GM21529 (cell line): ENCODE data around the gene ACOXL.

Source experiments
- ATAC-seq: cut with Tn5 transposase; IDR thresholded peaks from one replicate; pipeline ENCODE4 v1.9.1; 2021; ENCODE audit not compliant: unreplicated experiment

The ACOXL gene

DNA sequence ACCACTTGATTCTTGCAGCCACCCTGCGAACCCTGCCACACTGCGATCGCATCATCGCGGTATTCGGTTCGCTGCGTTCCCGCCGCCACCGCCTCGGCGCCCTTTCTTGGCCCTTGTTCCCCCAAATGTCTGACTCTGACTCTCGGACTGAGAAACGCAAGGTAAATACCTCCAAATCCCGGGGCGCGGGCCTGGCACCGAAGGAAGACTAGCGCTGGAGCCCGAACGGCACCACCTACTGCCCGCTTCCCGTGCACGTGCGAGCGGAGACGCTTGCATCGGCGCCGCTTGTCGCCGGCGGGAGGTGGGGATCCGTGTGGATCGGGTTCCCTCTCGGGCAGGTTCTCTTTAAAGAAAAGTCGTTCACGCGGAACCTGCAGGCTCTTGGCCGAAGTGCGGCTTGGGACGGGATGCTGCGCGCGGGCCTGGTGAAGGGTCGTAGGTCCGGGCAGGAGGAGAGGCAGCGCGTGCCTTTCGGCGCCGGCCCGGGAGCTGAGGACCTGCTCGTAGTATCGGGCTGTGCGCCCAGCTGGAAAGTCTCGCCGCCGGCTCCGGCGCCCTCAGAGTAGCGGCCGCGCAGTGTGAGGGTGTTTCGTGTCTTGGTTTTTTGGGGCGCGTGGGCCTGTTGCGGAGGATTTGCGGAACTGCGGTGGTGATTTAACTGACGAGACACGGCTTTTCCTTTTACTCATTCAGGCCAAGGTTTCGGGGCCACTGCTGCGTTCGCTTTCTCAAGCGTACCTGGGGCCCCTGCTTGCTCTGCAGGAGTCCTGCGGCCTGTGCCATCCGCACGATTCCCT lies 388.9 kb downstream of the ACOXL start:
- no peak for ATAC-seq

GRCh38 chr2:111121828-111122630 lies 389.7 kb downstream of the ACOXL start:
- peak; percentile 53 for ATAC-seq

- ATAC-seq, result no peak
Measured at GRCh38 chr2:111122631-111123421, 390.5 kb downstream of the ACOXL start.

- no peak for ATAC-seq
Measured at GRCh38 chr2:111123751-111124150, 391.4 kb downstream of the ACOXL start.

DNA sequence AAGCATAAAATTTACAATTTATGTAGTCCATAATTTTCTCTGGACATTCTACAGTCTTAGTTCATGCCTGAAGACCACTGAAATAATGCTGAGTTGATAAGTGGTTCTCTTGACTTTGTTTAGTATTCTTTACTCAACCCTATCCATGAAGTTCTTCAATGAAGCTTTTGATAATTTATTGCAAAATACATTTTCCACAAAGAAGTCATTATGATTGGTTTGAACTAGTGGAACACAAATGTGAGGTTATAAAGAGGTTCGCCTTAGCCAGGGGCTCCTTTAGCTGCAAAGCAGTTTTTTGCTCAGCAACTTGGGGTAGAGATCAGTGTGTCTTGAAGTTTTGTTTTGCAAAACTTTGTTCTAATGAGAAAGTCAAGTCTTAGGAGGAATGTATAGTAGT lies 394.2 kb downstream of the ACOXL start:
- no peak for ATAC-seq

DNA sequence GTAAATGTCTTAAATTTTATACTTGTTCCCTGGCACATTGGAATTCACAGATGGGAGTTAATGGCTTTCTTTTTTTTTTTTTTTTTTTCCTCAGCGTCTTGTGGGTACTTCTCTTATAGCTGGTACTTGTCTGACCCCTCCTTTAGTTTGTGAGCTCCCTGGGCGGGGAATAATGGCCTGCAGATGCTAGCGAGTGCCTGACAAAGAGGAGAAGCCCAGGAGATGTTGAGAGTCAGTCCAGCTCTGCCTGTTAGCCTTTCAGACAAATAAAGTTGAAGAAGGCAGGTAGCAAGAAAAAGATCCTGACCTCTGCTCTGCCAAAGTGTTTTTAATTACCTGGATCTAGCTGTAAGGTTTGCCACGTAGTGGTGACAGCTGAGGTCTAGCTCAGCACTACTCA lies 395.0 kb downstream of the ACOXL start:
- no peak for ATAC-seq

DNA sequence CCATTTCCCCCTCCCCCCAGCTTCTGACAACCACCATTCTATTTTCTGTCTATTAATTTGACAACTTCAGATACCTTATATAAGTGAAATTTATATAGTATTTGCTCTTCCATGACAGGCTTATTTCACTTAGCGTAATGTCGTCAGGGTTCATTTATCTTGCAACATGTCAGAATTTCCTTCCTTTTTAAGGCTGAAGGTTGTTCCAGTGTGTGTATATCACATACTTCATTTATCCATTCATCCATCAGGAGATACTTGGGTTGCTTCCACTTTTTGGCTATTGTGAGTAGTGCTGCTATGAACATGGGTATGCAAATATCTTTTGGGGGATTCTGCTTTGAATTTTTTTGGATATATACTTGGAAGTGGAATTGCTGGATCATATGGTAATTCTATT lies 395.7 kb downstream of the ACOXL start:
- ATAC-seq, result no peak

- ATAC-seq, result no peak
Measured at GRCh38 chr2:111133603-111134002, 401.2 kb downstream of the ACOXL start.

GRCh38 chr2:111134055-111134454 lies 401.7 kb downstream of the ACOXL start:
- no peak for ATAC-seq

GRCh38 chr2:111135237-111135909 lies 403.0 kb downstream of the ACOXL start:
- no peak for ATAC-seq

DNA sequence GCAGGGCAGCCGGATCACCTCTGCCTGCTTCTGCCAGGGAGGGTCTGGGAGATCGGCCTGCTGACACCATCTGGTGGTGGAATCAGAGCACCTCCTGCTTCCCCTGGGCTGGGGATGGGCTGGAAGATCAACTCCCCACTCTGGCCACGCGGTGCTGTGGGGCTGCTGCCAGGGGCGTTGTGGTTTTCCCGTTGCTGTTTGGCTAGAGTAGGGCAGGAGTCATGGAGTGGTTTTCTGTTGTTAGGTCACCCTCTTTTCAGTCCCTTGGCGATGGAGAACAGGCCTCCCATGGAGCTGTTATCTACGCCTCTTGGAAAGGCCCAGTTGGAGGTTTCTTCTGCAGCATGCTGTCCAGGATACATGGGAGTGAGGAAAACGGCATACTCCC lies 403.5 kb downstream of the ACOXL start:
- no peak for ATAC-seq

- no peak for ATAC-seq
Measured at GRCh38 chr2:111138839-111139238, 406.5 kb downstream of the ACOXL start.

- ATAC-seq, result no peak
Measured at GRCh38 chr2:111139637-111140317, 407.4 kb downstream of the ACOXL start.

GRCh38 chr2:111140815-111141214 lies 408.4 kb downstream of the ACOXL start:
- ATAC-seq, result no peak

DNA sequence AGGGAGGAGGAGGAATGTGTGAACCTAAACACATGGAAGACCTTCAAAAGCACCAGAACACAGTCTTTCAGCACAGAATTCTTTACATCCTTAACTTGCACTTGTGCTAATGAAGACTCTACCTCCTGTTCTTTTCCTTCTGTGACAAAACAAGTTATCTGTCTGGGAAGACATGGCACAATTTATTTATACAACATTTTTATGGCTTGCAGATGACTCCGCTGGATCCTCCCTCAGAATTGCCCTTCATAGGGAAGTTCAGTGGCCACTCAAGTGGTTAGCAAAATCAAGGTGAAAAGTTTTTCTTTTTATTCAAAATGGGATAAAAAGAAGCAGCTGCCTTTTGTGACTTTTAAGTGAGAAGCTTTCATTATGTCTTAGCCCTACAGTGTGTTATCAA lies 409.7 kb downstream of the ACOXL start:
- no peak for ATAC-seq

- no peak for ATAC-seq
Measured at GRCh38 chr2:111143107-111143842, 410.9 kb downstream of the ACOXL start.

GRCh38 chr2:111143843-111144198 lies 411.4 kb downstream of the ACOXL start:
- ATAC-seq, result no peak

GRCh38 chr2:111145103-111145760 lies 412.9 kb downstream of the ACOXL start:
- peak; percentile 67 for ATAC-seq

- no peak for ATAC-seq
Measured at GRCh38 chr2:111145951-111146350, 413.6 kb downstream of the ACOXL start.
